Endothelial cell of umbilical vein (primary cell): ENCODE measurements around the gene LRRC8E.

Source experiments
- EZH2 ChIP-seq: IDR thresholded peaks from 2 replicates; pipeline ENCODE4 v1.6.1; 2012; ENCODE audit warnings: borderline replicate concordance, low read depth, mild to moderate bottlenecking, moderate library complexity, low read length, inconsistent platforms; ENCODE audit not compliant: severe bottlenecking
- POLR2AphosphoS5 ChIP-seq: IDR thresholded peaks from 2 replicates; pipeline ENCODE4 v1.6.1; 2012; ENCODE audit warnings: low read depth, mild to moderate bottlenecking, control low read depth, low read length, moderate library complexity; ENCODE audit not compliant: insufficient read depth
- TF ChIP-seq, protein P1 (sequence below), 2 donors: IDR thresholded peaks; 1 replicate in 1 of 2; 2 replicates in 1 of 2; pipeline ENCODE4 v1.5.1; 2011; ENCODE audit warnings: low read length in 2 of 2, mild to moderate bottlenecking in 2 of 2, moderate library complexity in 2 of 2, control low read depth in 1 of 2, inconsistent platforms in 1 of 2, low read depth in 1 of 2; ENCODE audit not compliant: insufficient read depth in 1 of 2; ENCODE audit errors: extremely low read depth in 1 of 2

DNA sequence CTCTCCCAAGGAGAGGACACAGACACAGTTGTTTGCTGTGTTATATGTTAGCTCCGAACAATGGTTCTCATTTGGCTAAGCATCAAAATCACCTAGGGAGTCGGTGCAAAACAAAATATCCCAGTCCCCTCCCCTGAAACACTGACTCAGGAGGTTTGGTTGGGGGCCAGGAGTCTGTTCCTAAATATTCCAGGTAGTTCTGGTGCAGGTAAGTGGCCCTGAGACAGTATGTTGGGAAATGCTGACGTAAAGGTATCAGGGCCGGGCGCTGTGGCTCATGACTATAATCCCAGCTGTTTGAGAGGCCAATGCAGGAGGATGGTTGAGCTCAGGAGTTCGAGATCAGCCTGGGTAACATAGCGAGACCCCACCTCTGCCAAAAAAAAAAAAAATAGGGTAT is 13.0 kb downstream of the LRRC8E start:
- TF ChIP-seq, protein P1, sequence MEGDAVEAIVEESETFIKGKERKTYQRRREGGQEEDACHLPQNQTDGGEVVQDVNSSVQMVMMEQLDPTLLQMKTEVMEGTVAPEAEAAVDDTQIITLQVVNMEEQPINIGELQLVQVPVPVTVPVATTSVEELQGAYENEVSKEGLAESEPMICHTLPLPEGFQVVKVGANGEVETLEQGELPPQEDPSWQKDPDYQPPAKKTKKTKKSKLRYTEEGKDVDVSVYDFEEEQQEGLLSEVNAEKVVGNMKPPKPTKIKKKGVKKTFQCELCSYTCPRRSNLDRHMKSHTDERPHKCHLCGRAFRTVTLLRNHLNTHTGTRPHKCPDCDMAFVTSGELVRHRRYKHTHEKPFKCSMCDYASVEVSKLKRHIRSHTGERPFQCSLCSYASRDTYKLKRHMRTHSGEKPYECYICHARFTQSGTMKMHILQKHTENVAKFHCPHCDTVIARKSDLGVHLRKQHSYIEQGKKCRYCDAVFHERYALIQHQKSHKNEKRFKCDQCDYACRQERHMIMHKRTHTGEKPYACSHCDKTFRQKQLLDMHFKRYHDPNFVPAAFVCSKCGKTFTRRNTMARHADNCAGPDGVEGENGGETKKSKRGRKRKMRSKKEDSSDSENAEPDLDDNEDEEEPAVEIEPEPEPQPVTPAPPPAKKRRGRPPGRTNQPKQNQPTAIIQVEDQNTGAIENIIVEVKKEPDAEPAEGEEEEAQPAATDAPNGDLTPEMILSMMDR (IDR thresholded peaks at IDR 0.05; ENCODE audit: extremely low read depth in 1 of 2, insufficient read depth in 1 of 2, low read depth in 1 of 2, low read length in 2 of 2) = no peak
- TF ChIP-seq EZH2 (no peak), POLR2AphosphoS5 (no peak)
